HG03558 (cell line): Measurements from ENCODE around the gene ABTB1.
"Not testable (repeated sequence)": the region's sequence is repeated elsewhere in the genome, so short reads cannot be mapped to it uniquely, and the experiment has no call there.

ENCODE experiments used
- ATAC-seq: cut with Tn5 transposase; IDR thresholded peaks from one replicate; pipeline ENCODE4 v1.9.1; 2021; ENCODE audit warnings: moderate number of reproducible peaks; ENCODE audit not compliant: unreplicated experiment; ENCODE audit errors: extremely low read depth

ABTB1 gene

DNA sequence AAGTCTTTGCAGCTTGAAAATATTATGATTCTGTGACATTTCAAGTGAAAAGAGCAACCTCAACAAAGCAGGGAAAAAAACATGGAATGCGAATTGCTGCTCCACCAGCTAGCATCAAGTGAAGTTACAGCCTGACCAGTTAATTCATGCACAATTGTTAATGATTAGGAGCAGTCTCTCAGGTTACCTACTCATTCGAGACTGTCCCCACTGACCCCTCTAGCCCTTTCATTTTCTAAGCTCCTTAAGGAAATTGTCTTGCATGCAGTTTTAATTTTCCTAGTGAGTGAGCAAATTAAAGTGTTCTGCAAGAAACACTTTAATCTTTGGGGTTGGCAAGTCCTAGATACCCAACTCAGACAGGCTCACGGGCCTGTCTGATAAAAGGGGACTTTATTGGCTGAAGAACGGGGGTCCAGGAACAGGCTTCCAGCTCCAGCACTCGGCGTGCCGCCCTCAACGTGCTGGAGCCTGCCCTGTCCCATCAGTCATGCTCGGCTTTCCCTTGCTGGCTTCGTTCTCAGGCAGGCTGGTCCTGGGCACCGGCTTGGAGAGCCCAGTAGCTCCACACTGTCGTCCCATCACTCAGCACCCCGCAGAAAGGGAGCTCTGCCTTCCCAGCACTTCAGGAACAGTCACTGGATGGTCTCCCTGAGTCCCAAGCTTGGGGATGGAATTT is 25.4 kb upstream of the ABTB1 start:
- no peak for ATAC-seq

DNA sequence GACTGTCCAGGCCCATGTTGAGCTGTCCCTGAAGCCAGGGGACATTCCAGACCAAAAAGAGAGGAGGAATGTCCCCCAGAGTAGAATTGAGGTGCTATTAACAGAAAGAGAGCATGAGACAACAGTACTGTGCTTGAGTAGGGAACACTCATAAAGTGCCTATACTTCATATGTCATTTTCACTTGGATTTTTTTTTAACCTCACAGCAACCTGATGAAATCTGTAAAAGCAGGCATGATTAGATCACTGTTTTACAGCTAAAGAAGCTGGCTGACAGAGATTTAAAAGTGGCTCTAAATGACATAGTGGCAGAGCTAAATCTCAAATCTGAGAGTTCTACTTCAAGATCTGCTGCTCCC is 24.9 kb upstream of the ABTB1 start:
- no peak for ATAC-seq

DNA sequence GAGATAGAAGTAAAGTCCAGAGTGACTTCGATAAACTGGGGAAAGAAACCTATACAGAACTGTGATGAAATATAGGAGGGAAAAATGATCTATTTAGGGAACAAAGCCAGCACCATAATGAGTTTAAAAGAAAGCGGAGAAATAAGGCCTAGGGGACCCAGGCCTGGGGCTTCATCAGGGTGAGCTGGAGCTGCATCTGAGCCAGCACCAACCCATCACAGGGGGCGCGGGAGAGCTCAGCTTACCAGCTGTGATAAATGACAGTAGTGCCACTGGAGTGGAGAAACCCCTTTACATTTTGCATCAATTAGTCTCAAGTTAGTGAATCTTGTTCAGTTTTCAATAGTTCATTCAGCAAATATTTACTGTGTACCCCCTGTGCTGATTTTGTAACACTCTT is 22.5 kb upstream of the ABTB1 start:
- ATAC-seq: no peak

DNA sequence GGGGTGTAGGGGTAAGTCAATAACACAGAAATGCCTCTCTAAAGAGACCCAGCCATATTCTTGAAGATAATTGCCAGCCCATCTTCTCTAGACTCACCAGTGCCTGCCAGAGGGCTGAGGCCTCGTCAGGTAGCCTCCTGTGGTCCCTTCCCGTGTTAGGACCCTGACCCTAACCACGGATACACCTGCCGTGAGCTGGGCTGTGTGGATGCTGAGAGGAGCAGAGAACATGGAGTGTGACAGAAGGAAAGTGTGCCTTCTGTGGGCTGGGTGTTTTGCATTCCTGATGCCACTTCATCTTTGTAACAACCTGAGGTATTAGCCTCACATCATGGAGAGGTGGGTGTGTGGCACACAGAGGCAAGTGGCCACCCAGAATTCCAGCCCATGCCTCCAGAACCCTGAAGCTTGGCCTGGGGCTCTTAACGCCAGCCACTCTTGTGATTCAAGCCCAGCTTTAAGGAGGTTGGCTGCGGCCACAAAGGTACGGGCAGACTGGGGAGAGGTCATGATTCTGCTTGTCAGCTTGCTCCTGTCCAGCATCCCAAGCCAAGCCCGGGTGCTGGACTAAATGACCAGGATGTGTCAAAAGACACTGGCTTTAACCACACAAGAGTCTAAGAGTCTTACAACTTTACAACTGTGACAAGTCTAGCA is 21.1 kb upstream of the ABTB1 start:
- no peak for ATAC-seq

DNA sequence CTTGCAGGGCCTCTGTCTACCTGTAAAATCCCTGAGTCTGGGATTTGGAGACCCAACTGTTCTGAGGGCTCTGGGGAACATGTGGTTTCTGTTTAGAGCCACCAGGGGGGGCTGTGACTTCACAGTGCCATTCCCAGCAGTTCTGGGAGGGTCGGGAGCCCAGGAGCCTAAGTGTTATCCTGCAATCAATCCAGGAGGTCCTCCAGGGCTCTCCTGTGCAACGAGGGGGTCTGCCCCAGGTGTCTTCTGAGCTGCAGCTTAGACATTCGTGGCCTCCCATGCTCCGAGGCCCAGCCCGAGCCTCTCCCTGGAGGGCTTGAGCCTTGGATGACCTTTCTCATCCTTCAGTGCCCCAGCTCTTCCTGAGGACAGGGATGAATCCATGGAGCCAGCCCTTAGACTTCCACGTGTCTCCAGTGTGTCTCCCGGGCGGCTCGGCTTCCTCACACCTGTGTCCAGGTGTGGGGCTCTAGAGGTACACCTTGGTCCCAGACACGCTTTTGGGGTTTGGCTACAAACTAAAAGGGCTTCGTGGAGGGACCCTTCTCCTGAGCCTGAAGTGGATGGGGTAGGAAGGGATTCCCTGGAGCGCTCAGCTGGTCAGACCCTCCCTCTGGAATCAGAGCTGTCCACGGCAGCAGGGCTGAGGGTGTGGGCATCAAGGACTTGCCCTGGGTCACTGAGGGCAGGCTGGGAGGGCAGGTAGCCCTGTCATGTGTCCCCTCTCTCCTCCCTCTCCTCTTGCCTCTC is 20.3 kb upstream of the ABTB1 start:
- no peak for ATAC-seq

DNA sequence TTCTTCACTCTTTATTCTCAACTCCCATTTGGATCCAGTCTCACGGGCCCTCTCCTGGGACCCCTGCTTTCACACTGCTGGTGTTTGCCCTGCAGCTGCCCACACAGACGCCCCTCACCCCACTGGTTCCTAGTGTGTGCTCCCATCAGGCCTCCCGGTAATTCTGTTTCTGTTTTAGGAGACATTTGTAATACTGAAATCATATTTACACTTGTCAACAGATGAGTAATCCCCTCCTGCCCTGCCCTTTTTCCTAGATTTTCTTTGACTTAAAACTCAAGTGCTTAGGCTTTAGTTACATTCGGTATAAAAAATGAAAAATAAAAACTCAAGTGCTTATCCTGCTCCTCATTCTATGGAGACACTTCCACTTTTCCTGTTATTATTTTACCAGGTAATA is 18.4 kb upstream of the ABTB1 start:
- no peak for ATAC-seq

DNA sequence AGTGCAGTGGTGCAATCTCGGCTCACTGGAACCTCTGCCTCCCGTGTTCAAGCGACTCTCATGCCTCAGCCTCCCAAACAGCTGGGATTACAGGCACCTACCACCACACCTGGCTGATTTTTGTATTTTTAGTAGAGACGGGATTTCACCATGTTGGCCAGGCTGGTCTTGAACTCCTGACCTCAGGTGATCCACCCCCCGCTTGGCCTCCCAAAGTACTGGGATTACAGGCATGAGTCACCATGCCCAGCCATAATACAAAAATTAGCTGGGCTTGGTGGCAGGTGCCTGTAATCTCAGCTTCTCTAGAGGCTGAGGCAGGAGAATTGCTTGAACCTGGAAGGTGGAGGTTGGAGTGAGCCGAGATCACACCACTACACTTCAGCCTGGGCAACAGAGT is 17.8 kb upstream of the ABTB1 start:
- not testable (repeated sequence) for ATAC-seq

DNA sequence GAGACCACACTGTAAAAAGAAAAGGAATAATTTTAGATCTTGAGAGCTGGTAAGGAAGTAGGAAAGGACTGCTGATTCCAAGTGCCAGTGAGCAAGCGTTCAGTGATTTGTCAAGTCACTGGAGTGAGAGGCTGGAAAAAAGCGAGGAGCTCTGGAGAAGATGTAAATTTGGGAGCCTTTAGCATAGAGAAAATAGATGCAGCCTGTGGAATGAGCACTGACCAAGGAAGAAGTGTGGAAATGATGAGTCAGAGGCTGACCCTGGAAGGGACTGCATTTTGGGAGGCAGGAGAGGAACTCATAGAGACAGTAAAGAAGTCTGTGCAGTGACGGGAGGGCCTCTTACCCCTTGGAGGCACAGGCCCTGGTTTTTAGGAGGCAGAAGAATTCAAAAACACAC is 17.1 kb upstream of the ABTB1 start:
- ATAC-seq: no peak

DNA sequence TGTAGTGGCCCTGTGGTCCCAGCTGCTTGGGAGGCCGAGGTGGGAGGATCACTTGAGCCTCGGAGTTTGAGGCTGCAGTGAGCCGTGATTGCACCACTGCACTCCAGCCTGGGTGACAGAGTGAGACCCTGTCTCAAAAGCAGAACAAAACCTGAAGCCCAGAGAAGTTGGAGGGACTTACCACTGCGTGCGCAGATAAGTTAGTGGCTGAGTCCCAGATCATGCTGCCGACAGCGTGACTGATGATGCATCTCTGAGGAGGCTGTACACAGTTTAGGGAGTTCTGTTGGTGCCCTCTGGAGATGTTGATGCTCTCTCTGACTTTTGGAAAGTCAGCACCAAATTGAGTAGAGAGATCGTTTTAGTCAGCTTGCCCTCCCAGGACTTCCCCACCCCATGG is 15.8 kb upstream of the ABTB1 start:
- ATAC-seq: no peak

DNA sequence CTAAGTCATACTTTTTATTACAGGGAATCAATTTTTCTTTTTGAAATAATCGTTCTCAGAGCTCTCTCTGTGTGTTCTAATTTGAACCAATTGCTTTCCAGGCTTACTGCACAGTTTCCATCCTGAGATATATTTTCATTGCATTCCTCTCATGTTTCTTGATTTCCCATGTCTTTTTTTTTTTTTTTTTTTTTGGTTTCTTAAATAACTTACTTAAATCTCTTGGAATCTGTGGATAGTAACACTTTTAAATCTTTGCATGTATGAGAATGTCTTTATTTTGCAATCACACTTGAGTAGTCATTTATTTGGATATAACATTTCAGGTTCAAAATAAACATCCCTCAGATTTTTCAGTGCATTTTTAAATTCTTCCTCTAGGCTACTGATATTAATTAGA is 14.5 kb upstream of the ABTB1 start:
- no peak for ATAC-seq

DNA sequence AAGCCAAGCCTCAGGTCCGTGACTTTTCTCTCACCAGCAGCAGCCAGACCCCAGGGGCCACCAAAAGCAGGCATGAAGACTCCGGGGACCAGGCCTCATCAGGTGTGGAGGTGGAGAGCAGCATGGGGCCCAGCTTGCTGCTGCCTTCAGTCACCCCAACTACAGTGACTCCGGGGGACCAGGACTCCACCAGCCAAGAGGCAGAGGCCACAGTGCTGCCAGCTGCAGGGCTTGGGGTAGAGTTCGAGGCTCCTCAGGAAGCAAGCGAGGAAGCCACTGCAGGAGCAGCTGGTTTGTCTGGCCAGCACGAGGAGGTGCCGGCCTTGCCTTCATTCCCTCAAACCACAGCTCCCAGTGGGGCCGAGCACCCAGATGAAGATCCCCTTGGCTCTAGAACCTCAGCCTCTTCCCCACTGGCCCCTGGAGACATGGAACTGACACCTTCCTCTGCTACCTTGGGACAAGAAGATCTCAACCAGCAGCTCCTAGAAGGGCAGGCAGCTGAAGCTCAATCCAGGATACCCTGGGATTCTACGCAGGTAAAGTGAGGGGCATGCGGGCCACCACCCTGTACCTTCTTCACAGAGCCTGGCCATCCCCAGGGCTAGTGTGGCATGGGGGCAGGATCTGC is 12.0 kb upstream of the ABTB1 start:
- ATAC-seq: no peak

DNA sequence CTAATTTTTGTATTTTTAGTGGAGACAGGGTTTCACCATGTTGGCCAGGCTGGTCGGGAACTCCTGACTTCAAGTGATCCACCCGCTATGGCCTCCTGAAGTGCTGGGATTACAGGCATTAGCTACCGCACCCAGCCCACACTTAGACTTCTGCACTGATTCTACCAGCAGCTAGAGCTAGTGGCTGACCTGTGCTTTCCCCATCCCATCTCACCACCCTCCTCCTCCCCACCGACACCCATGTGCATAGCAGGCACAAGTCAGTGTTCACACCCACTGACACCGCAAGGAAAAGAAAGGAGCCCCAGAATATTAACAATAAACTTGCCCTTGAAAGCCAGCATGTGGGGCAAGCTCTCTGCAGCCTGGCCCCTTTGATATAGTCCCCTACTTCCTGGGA is 11.2 kb upstream of the ABTB1 start:
- no peak for ATAC-seq

DNA sequence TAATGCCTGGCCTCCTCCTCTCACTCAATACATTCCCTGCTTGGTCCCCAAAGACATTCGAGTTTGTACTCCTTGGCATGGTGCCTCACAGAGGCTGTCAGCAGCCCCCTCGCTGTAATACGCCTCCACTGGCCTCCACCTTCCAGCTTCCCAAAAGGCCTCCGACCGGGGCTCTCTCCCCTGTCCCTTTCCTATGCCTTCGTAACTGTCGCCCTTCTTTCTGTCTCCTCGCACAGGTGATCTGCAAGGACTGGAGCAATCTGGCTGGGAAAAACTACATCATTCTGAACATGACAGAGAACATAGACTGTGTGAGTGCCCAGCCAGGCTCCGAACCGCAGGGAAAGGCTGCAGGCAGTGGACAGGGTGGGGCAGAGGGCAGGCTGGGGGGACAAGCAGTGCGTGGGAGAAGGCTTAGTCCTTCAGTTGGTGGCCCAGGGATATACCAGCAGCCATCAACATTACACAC is 10.7 kb upstream of the ABTB1 start:
- ATAC-seq: no peak

DNA sequence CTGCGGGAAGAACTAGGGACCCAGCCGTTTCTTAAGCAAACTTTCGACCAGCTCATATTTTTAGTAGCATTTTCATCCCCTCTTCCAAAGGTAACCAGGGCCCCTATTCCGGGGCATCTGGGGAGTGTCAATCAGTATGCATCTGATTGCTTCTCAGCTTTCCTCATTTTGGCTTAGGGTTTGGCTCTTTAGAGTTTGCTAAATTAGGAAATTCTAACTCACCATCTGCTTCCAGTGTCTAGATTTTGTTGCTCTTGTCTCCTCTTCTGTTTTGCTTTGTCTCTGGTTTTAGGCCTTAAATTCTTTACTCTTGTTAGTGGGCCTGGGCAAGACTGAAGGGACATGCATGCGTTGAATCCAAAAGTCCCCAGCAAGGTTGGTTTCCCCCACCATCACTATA is 9.6 kb upstream of the ABTB1 start:
- ATAC-seq: no peak

DNA sequence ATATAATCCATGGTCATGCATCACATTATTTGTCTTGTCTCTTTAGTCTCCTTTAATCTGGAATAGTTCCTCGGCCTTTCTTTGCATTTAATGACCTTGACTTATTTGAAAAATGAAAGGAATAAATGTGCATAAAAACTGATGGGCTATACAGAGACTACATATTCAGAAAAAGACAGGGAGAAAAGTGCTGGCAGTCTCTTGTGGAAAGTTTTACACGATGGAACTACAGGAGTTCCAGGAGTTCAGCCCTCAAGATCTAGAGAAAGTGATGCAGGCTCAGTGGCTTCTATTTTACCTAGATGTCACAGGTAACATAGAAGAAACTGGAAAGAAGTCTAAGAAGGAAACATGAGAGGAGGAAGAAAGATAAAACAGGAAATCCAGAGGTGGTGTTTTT is 7.6 kb upstream of the ABTB1 start:
- no peak for ATAC-seq

DNA sequence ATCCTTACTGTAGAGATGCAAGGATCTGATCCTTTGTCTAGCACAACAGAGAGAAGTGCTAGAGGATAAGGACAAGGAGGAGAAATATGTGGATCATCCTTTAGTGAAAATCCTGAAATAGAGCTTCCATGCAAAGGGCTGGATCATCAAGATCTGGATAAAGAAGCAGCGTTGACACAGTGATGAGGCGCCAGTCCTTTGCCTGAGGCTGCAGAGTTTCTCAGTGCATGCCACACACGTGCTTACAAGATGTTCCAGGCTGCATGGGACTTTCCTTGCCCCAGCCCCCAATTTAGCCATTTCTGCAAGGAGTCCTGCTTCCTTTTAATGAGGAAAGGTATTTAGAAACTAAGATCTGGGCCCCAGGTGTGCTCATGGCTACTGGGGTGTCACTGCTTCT is 7.2 kb upstream of the ABTB1 start:
- ATAC-seq: no peak

DNA sequence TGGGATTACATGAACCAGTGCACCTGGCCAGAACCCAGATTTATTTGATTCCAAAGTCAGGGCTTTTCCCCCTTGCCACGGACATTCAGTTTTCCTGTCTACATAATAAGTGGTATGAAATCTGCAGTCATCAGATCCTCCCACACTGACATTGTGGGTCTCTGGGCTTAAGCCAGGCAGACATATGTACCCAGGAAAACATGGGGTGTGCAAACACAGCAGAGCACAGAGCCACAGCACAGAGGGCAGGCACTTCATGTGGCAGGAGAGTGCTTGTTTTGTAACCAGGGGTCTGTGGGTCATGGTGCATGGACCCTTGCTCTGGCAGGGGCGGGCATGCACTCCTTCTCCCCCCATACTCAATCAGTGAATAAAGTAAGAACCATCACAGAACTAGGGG is 6.1 kb upstream of the ABTB1 start:
- no peak for ATAC-seq

DNA sequence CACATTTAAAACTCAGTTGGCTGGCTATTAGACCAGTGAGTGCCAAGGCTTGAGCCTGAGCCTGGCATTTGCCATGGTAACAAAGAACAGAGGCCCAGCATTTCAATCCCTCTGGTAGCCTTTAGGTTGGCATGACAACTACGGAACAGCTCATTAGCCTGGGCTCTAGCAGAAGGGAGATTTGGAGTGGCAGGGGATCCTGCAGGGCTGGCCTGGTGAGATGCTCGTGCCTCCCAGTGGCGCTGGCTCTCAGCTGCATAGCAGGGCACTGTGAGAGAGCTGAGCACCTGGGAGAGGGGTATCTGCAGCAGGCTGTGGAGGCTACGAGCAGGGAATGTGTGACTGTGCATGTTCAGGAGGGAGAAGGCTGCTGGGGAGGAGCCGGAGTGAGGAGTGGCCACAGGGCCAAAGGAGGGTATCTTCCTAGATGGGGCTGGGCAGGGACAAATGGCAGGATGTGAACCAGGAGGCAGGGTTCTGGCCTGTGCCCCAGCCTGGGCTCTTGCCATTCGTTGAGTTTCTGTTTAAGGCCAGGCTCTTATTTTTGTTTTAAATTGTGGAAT is 5.6 kb upstream of the ABTB1 start:
- no peak for ATAC-seq

DNA sequence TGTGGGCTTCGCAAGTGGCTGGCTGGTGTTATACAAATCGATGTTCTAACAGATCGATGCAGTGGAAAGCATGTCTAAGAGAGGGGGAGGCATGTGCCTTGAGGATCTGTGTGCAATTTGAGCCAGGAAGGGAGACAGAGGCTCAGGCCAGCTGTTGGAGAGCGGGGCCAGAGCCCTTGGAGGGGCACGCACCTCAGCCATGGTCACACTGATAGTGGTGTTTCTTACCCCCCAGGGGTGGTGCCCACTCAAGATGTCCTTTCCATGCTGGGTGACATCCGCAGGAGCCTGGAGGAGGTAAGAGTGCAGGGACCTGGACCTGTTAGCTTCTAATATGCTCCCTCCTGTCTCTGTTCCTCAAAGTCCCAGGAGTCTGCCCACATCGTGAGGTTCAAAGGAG is 3.8 kb upstream of the ABTB1 start:
- ATAC-seq: no peak

DNA sequence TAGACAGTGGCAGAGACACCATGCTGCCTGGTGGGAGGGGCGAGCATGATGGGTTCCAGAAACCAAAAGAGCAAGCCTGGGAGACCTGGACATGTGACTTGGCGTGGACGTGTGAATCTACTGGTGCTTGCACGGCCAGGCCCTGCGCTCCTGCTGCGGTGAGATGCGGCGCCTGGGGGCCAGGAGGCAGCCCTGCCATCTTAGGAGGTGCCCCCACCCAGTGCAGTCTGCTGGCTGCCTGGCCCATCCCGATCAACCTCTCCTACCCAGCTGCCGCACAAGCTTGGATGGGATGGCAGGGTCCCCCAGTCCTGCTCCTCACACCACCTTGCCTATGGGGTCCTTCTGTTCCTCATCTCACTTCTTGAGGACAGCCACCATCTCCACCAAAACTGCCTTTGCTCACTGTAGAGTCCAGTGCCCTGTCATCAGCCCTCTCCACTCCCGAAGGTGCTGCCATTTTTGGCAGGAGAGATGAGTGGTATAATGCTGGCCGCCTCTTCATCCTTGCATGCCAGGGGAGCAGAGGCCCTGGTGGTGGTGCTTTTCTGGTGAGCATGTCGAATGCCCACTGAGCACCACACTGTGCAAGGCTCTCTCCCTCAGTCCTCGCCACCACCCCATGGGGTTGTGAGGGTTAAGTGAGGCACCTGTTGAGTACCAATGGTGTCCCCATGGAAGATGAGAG is 3.1 kb upstream of the ABTB1 start:
- no peak for ATAC-seq
